Stimulated activated CD8-positive, alpha-beta memory T cell treated with anti-CD3 and anti-CD28 coated beads, Interleukin-15, amount 100 ng/mL, for 24 hours (primary cell): Measurements from ENCODE around the gene LMX1B.
"Not testable (repeated sequence)": the region's sequence is repeated elsewhere in the genome, so short reads cannot be mapped to it uniquely, and the experiment has no call there.

Experiments used
- DNase-seq: peaks from one replicate; pipeline ENCODE4 v3.0.0-alpha.2; 2020; ENCODE audit warnings: low read depth

The LMX1B gene

GRCh38 chr9:126715382-126715781, 101.7 kb downstream of the LMX1B start:
- no peak for DNase-seq

- not testable (repeated sequence) for DNase-seq
Measured at GRCh38 chr9:126717441-126717840, 103.7 kb downstream of the LMX1B start.

- DNase-seq = peak; percentile 56
Measured at GRCh38 chr9:126719618-126720031, 105.9 kb downstream of the LMX1B start.

GRCh38 chr9:126720036-126720435, 106.3 kb downstream of the LMX1B start:
- no peak for DNase-seq

GRCh38 chr9:126720661-126721563, 107.2 kb downstream of the LMX1B start:
- DNase-seq = no peak

GRCh38 chr9:126721564-126721981, 107.8 kb downstream of the LMX1B start:
- no peak for DNase-seq

- peak; percentile 80 for DNase-seq
Measured at GRCh38 chr9:126722252-126722921, 108.7 kb downstream of the LMX1B start.

- peak; percentile 43 for DNase-seq
Measured at GRCh38 chr9:126722922-126723806, 109.4 kb downstream of the LMX1B start.

GRCh38 chr9:126723807-126724172, 110.1 kb downstream of the LMX1B start:
- DNase-seq = no peak

- DNase-seq = no peak
Measured at GRCh38 chr9:126724226-126724625, 110.5 kb downstream of the LMX1B start.

GRCh38 chr9:126725485-126725884, 111.8 kb downstream of the LMX1B start:
- DNase-seq = not testable (repeated sequence)

GRCh38 chr9:126728210-126728609, 114.5 kb downstream of the LMX1B start:
- DNase-seq = not testable (repeated sequence)

- DNase-seq = not testable (repeated sequence)
Measured at GRCh38 chr9:126730592-126730991, 116.9 kb downstream of the LMX1B start.

- no peak for DNase-seq
Measured at GRCh38 chr9:126733005-126733404, 119.3 kb downstream of the LMX1B start.

- DNase-seq = no peak
Measured at GRCh38 chr9:126734877-126735276, 121.1 kb downstream of the LMX1B start.

- no peak for DNase-seq
Measured at GRCh38 chr9:126735482-126735881, 121.8 kb downstream of the LMX1B start.

- DNase-seq = no peak
Measured at GRCh38 chr9:126738553-126738952, 124.8 kb downstream of the LMX1B start.

- no peak for DNase-seq
Measured at GRCh38 chr9:126743041-126743440, 129.3 kb downstream of the LMX1B start.

- no peak for DNase-seq
Measured at GRCh38 chr9:126745574-126746411, 132.1 kb downstream of the LMX1B start.
